ENCODE measurements around the gene MAP4K1.
"Not testable (repeated sequence)": the region's sequence is repeated elsewhere in the genome, so short reads cannot be mapped to it uniquely, and the experiment has no call there.

The MAP4K1 gene

GRCh38 chr19:38650911-38651584, 33.3 kb upstream of the MAP4K1 start:
- DNase-seq: no peak

GRCh38 chr19:38650172-38650775, 32.5 kb upstream of the MAP4K1 start:
- DNase-seq: no peak

GRCh38 chr19:38649305-38650171, 31.8 kb upstream of the MAP4K1 start:
- no peak for DNase-seq

- no peak for DNase-seq
Measured at GRCh38 chr19:38648769-38649304, 31.1 kb upstream of the MAP4K1 start.

- no peak for DNase-seq
Measured at GRCh38 chr19:38647966-38648768, 30.4 kb upstream of the MAP4K1 start.

- DNase-seq: peak; percentile 94 to 99
Measured at GRCh38 chr19:38647368-38647965, 29.7 kb upstream of the MAP4K1 start, which contains the start of gene ACTN4. ACTN4 (plus strand) TSS chr19:38647649; CDS start chr19:38647746, 97 bp downstream.

- no peak for DNase-seq
Measured at GRCh38 chr19:38644719-38645118, 27.0 kb upstream of the MAP4K1 start.

- no peak for DNase-seq
Measured at GRCh38 chr19:38642176-38642575, 24.4 kb upstream of the MAP4K1 start.

GRCh38 chr19:38640368-38640767, 22.6 kb upstream of the MAP4K1 start:
- no peak for DNase-seq

- DNase-seq: no peak
Measured at GRCh38 chr19:38639679-38640078, 21.9 kb upstream of the MAP4K1 start.

- no peak for DNase-seq
Measured at GRCh38 chr19:38638461-38638860, 20.7 kb upstream of the MAP4K1 start.

- no peak for DNase-seq
Measured at GRCh38 chr19:38635483-38636399, 18.0 kb upstream of the MAP4K1 start.

GRCh38 chr19:38634757-38635482, 17.2 kb upstream of the MAP4K1 start:
- DNase-seq: peak; percentile 48 to 91

GRCh38 chr19:38632476-38633213, 14.9 kb upstream of the MAP4K1 start:
- no peak for DNase-seq

GRCh38 chr19:38631811-38632475, 14.2 kb upstream of the MAP4K1 start:
- DNase-seq: not testable (repeated sequence)

GRCh38 chr19:38631301-38631700, 13.5 kb upstream of the MAP4K1 start:
- DNase-seq: not testable (repeated sequence)

GRCh38 chr19:38629568-38629967, 11.8 kb upstream of the MAP4K1 start:
- no peak for DNase-seq

- DNase-seq: no peak
Measured at GRCh38 chr19:38626401-38626800, 8.6 kb upstream of the MAP4K1 start.

GRCh38 chr19:38624822-38625221, 7.1 kb upstream of the MAP4K1 start:
- no peak for DNase-seq
